ENCODE data around the gene MTTP. TPM values are rescaled to one million over a fixed set of nuclear protein-coding genes. Genes with fewer than 3 reads are reported as not detected.

MTTP gene
- total and polyA plus RNA-seq, 8 donors = 0.05 to 39.1 (median 0.51) TPM; not detected in 4

- no peak overlapping the region for H3K27ac ChIP-seq
- no peaks in the 10 kb centered on the region for H3K9me3 ChIP-seq
- no peaks in the 10 kb centered on the region for H3K27me3 ChIP-seq
- DNase-seq = no peak
- H3K36me3 ChIP-seq = no peaks in the 10 kb centered on the region
- H3K4me3 ChIP-seq = no peak overlapping the region
- H3K4me1 ChIP-seq = no peaks in the 10 kb centered on the region
- TF ChIP-seq POLR2AphosphoS5 (IDR thresholded peaks at IDR 0.05) (no peak), EP300 (IDR thresholded peaks at IDR 0.05) (no peak), POLR2A (IDR thresholded peaks at IDR 0.05) (no peak), CTCF (IDR thresholded peaks at IDR 0.05) (no peak)
- WGBS, 5 donors = 12 to 30% (median 17%) methylated on average over 1 of the region's 1 CpG
- intact Hi-C loops (cut with DNase I; ENCODE audit: low total_unique reads) = no loop called here
Observed at GRCh38 chr4:99586797-99587196, 12.2 kb downstream of the MTTP start.

GRCh38 chr4:99587309-99587708 lies 12.7 kb downstream of the MTTP start:
- H3K9me3 ChIP-seq = no peaks in the 10 kb centered on the region
- intact Hi-C loops (cut with DNase I; ENCODE audit: low total_unique reads) = no loop called here
- H3K36me3 ChIP-seq = no peaks in the 10 kb centered on the region
- DNase-seq = no peak
- TF ChIP-seq POLR2AphosphoS5 (IDR thresholded peaks at IDR 0.05) (no peak), POLR2A (IDR thresholded peaks at IDR 0.05) (no peak), EP300 (IDR thresholded peaks at IDR 0.05) (no peak), CTCF (IDR thresholded peaks at IDR 0.05) (no peak)
- no peak overlapping the region for H3K4me3 ChIP-seq
- no peak overlapping the region for H3K27ac ChIP-seq
- no peaks in the 10 kb centered on the region for H3K4me1 ChIP-seq
- no peaks in the 10 kb centered on the region for H3K27me3 ChIP-seq

- Histone ChIP-seq H3K27ac (no peak overlapping the region), H3K27me3 (no peaks in the 10 kb centered on the region), H3K4me1 (no peaks in the 10 kb centered on the region), H3K9me3 (no peaks in the 10 kb centered on the region), H3K4me3 (no peak overlapping the region), H3K36me3 (no peaks in the 10 kb centered on the region)
- 19 to 44% (median 31%) methylated on average over 1 of the region's 1 CpG for WGBS, 5 donors
- no peak for DNase-seq
- TF ChIP-seq CTCF (IDR thresholded peaks at IDR 0.05) (no peak), POLR2A (IDR thresholded peaks at IDR 0.05) (no peak), POLR2AphosphoS5 (IDR thresholded peaks at IDR 0.05) (no peak), EP300 (IDR thresholded peaks at IDR 0.05) (no peak)
- intact Hi-C loops (cut with DNase I; ENCODE audit: low total_unique reads) = no loop called here
Observed at GRCh38 chr4:99587803-99588202, 13.2 kb downstream of the MTTP start.

- Histone ChIP-seq H3K4me1 (no peaks in the 10 kb centered on the region), H3K27ac (no peak overlapping the region), H3K4me3 (no peak overlapping the region), H3K27me3 (no peaks in the 10 kb centered on the region), H3K36me3 (no peaks in the 10 kb centered on the region), H3K9me3 (no peaks in the 10 kb centered on the region)
- no peak for TF ChIP-seq POLR2A (IDR thresholded peaks at IDR 0.05)
- no peak for TF ChIP-seq POLR2AphosphoS5 (IDR thresholded peaks at IDR 0.05)
- TF ChIP-seq EP300 (IDR thresholded peaks at IDR 0.05) = no peak
- TF ChIP-seq CTCF (IDR thresholded peaks at IDR 0.05) = no peak
- WGBS, 5 donors = 80 to 86% (median 84%) methylated on average over 3 of the region's 3 CpGs
- no peak for DNase-seq
- intact Hi-C loops (cut with DNase I; ENCODE audit: low total_unique reads) = no loop called here
Observed at GRCh38 chr4:99591757-99592156, 17.1 kb downstream of the MTTP start.

Data from stomach (tissue), 9 donors.